K562 (cell line): Measurements from ENCODE around the gene ADORA1. TPM values are rescaled to one million over a fixed set of nuclear protein-coding genes. Genes with fewer than 3 reads are reported as not detected.

Experiments used
- ATAC-seq: fragments of 200-7000 bp; cut with Tn5 transposase; 3 replicates; pipeline ENCODE4 v1.9.1; 2020; ENCODE audit warnings: moderate library complexity
- BruUV-seq: library from RNA; stranded (reverse); fragments of 400-500 nt; replicated peaks from 2 replicates; lab custom pipeline; 2021; lab: Mats Ljungman, UMichigan
- CTCF ChIA-PET: fragments of 300-600 bp; formaldehyde crosslinking; extraction: SDS; loops from one replicate; lab custom pipeline; 2021; ENCODE audit warnings: low intra/inter-chr PET ratio; lab: Yijun Ruan, JAX
- POLR2A ChIA-PET: fragments of 300-600, 350-650 bp; sonication (Branson Sonifier 250); formaldehyde crosslinking; extraction: SDS; loops from one replicate; lab custom pipeline; 2021; ENCODE audit warnings: antibody characterized with exemption, inconsistent platforms; lab: Yijun Ruan, JAX
- DNase-seq, 4 experiments: peaks; one replicate each; pipeline versions ENCODE4 v3.0.0 to v3.0.0-alpha.2; 2011 to 2018; ENCODE audit warnings: low spot score in 3 of 4, mixed read lengths in 3 of 4; ENCODE audit errors: extremely low read depth in 1 of 4
- FAIRE-seq: peaks from 2 replicates; lab custom pipeline; 2011; peaks lifted over from hg19 to GRCh38; lab: Jason Lieb, UNC
- H2AFZ ChIP-seq: 2 replicates; pipeline ENCODE4 v1.6.0; 2011; ENCODE audit warnings: low read depth, low read length, control low read depth, inconsistent platforms
- H3K27ac ChIP-seq: fragments of 200-600 bp; 3 replicates; pipeline ENCODE4 v1.8.0; 2011; ENCODE audit warnings: low read depth, mild to moderate bottlenecking, control low read depth, inconsistent platforms, low read length, moderate library complexity, mixed read lengths; ENCODE audit errors: extremely low read depth
- H3K27me3 ChIP-seq, 2 experiments: fragments of 300-600 bp in 1 of 2; 2 replicates in 1 of 2; 3 replicates in 1 of 2; pipeline versions ENCODE4 v1.6.0 to v1.8.0; 2011; ENCODE audit warnings: inconsistent platforms in 2 of 2, low read length in 2 of 2, mild to moderate bottlenecking in 1 of 2, mixed read lengths in 1 of 2, moderate library complexity in 1 of 2; ENCODE audit not compliant: control insufficient read depth in 2 of 2, insufficient read depth in 2 of 2
- H3K36me3 ChIP-seq: fragments of 300-600 bp; 3 replicates; pipeline ENCODE4 v1.8.0; 2011; ENCODE audit warnings: mild to moderate bottlenecking, low read length, inconsistent platforms; ENCODE audit not compliant: control insufficient read depth, insufficient read depth
- H3K4me1 ChIP-seq, 2 experiments: fragments of 200-600 bp in 1 of 2; replicated peaks in 1 of 2; 2 replicates in 1 of 2; 3 replicates in 1 of 2; pipeline versions ENCODE4 v1.5.1 to v1.8.0; 2011; ENCODE audit warnings: inconsistent platforms in 2 of 2, low read length in 2 of 2, mild to moderate bottlenecking in 1 of 2, mixed read lengths in 1 of 2, moderate library complexity in 1 of 2; ENCODE audit not compliant: control insufficient read depth in 2 of 2, insufficient read depth in 2 of 2
- H3K4me2 ChIP-seq: 2 replicates; pipeline ENCODE4 v1.6.1; 2011; ENCODE audit warnings: low read length, control low read depth, inconsistent platforms, mixed read lengths; ENCODE audit not compliant: insufficient read depth
- H3K4me3 ChIP-seq: fragments of 200-600 bp; sonication (generic), shearing (Covaris generic); 2 replicates; pipeline ENCODE4 v1.5.1; 2016; ENCODE audit warnings: control low read depth, inconsistent platforms
- H3K79me2 ChIP-seq: fragments of 200-600 bp; 3 replicates; pipeline ENCODE4 v1.8.0; 2011; ENCODE audit warnings: low read length, inconsistent platforms; ENCODE audit not compliant: control insufficient read depth, insufficient read depth
- H3K9ac ChIP-seq, 2 experiments: 2 replicates each; pipeline versions ENCODE4 v1.6.0 to v1.6.1; 2011; ENCODE audit warnings: low read depth in 2 of 2, low read length in 2 of 2, control low read depth in 1 of 2, inconsistent platforms in 1 of 2, mild to moderate bottlenecking in 1 of 2, mixed read lengths in 1 of 2; ENCODE audit not compliant: insufficient read depth in 1 of 2
- H3K9me1 ChIP-seq: one replicate; pipeline ENCODE4 v1.6.0; 2011; ENCODE audit warnings: inconsistent platforms, mild to moderate bottlenecking, low read length, moderate library complexity; ENCODE audit not compliant: control insufficient read depth, insufficient read depth
- H3K9me3 ChIP-seq: replicated peaks from 2 replicates; pipeline ENCODE4 v1.5.1; 2011; ENCODE audit warnings: low read depth, low read length, inconsistent platforms; ENCODE audit not compliant: control insufficient read depth, insufficient read depth
- H4K20me1 ChIP-seq: replicated peaks from 2 replicates; pipeline ENCODE4 v1.6.1; 2011; ENCODE audit warnings: low read length, inconsistent platforms, mixed read lengths; ENCODE audit not compliant: control insufficient read depth, insufficient read depth
- NR2F6 ChIP-seq: fragments of 450-650 bp; formaldehyde crosslinking; IDR thresholded peaks from 2 replicates; pipeline ENCODE4 v1.4.0; 2020; ENCODE audit warnings: mild to moderate bottlenecking
- WGBS: fragments of 100-300 bp; shearing (Covaris generic); methylation state at CpG from one replicate; pipeline ENCODE4 v1.1.6; 2016; ENCODE audit warnings: low coverage, mixed read lengths; ENCODE audit not compliant: insufficient coverage; ENCODE audit errors: missing lambda C conversion rate; 5-methylcytosine and 5-hydroxymethylcytosine counted together
- in situ Hi-C: fragments of 300-500 bp; cut with MboI; formaldehyde crosslinking; loops from 4 replicates; pipeline ENCODE4 v1.15.0; 2018; ENCODE audit warnings: inconsistent platforms, mixed read lengths
- intact Hi-C: fragments of 100-400 bp; cut with micrococcal nuclease; formaldehyde crosslinking; loops from 2 replicates; pipeline ENCODE4 v1.14.2; 2022
- polyA plus RNA-seq, 8 experiments: library from polyadenylated mRNA; depleted of rRNA in 4 of 8; stranded (reverse) in 5 of 8; unstranded in 3 of 8; fragments of >200 nt; fragmentation: Nextera tagmentation in 2 of 8; fragmentation: Illumina TruSeq in 1 of 8; extraction: Ambion mirVana in 2 of 8; extraction: Trizol in 1 of 8; gene quantifications; 2 replicates each; pipeline versions ENCODE4 v1.2.1 to v1.2.3, GENCODE V29; 2011 to 2014; ENCODE audit warnings: inconsistent platforms in 1 of 8, missing spikeins in 1 of 8
- total RNA-seq, 7 experiments: library from RNA; depleted of rRNA in 6 of 7; stranded (reverse); fragments of >200 nt in 6 of 7; fragmentation: Illumina TruSeq in 2 of 7; extraction: Trizol in 2 of 7; gene quantifications; 2 replicates each; pipeline versions ENCODE4 v1.2.1 to v1.2.3, GENCODE V29; 2011 to 2021; ENCODE audit warnings: low replicate concordance in 1 of 7
- TF ChIP-seq, protein P1 (sequence below), 2 experiments: fragments of 450-650 bp in 1 of 2; sonication (generic) in 1 of 2; formaldehyde crosslinking in 1 of 2; IDR thresholded peaks; 2 replicates each; pipeline versions ENCODE4 v1.7.1 to v1.9.0; 2016 to 2022; ENCODE audit warnings: inconsistent platforms in 1 of 2, mild to moderate bottlenecking in 1 of 2, missing genetic modification reagents in 1 of 2

ADORA1 gene
- total and polyA plus RNA-seq, 9 of the 15 experiments (the other 6 are each of a cell fraction or from before 2014, with no cell fraction given), result not detected

- Histone ChIP-seq H4K20me1 (peaks cover 13% of the 10 kb centered on the region), H3K9me3 (no peaks in the 10 kb centered on the region), H3K9ac (no peak overlapping the region), H3K4me1 (peaks cover 0 to 12% of the 10 kb centered on the region in 2 experiments; a peak in 3 of 5 replicates), H3K36me3 (no peaks in the 10 kb centered on the region), H3K27ac (no peak overlapping the region), H3K4me3 (no peak overlapping the region), H2AFZ (no peak overlapping the region), H3K79me2 (no peaks in the 10 kb centered on the region)
- POLR2A ChIA-PET, result interaction anchor here (0.6 to 0.8 kb wide), 2 partner anchors 28 to 31 kb away, joined by 3 read pairs; no protein-coding TSS in a partner anchor
- no peak for DNase-seq
- CTCF ChIA-PET, result no interaction called here
- in situ Hi-C loops (no loop called here), intact Hi-C loops (no loop called here)
- TF ChIP-seq NR2F6, result no peak
- TF ChIP-seq, protein P1, sequence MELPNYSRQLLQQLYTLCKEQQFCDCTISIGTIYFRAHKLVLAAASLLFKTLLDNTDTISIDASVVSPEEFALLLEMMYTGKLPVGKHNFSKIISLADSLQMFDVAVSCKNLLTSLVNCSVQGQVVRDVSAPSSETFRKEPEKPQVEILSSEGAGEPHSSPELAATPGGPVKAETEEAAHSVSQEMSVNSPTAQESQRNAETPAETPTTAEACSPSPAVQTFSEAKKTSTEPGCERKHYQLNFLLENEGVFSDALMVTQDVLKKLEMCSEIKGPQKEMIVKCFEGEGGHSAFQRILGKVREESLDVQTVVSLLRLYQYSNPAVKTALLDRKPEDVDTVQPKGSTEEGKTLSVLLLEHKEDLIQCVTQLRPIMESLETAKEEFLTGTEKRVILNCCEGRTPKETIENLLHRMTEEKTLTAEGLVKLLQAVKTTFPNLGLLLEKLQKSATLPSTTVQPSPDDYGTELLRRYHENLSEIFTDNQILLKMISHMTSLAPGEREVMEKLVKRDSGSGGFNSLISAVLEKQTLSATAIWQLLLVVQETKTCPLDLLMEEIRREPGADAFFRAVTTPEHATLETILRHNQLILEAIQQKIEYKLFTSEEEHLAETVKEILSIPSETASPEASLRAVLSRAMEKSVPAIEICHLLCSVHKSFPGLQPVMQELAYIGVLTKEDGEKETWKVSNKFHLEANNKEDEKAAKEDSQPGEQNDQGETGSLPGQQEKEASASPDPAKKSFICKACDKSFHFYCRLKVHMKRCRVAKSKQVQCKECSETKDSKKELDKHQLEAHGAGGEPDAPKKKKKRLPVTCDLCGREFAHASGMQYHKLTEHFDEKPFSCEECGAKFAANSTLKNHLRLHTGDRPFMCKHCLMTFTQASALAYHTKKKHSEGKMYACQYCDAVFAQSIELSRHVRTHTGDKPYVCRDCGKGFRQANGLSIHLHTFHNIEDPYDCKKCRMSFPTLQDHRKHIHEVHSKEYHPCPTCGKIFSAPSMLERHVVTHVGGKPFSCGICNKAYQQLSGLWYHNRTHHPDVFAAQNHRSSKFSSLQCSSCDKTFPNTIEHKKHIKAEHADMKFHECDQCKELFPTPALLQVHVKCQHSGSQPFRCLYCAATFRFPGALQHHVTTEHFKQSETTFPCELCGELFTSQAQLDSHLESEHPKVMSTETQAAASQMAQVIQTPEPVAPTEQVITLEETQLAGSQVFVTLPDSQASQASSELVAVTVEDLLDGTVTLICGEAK (IDR thresholded peaks at IDR 0.05), result 0 out of 2 replicates have a peak, but pooled peaks have one; percentile 21
- TF ChIP-seq, protein P1 (CRISPR knock-in tag; IDR thresholded peaks at IDR 0.05), result no peak
- TF ChIP-seq, all 486 proteins: peak for 1
- Histone ChIP-seq H3K27me3 (peaks cover 31 to 66% of the 10 kb centered on the region in 2 experiments; a peak in 4 of 5 replicates), H3K9me1 (no peaks in the 10 kb centered on the region), H3K4me2 (no peak overlapping the region)
- ATAC-seq (no peak), FAIRE-seq (no peak)
- WGBS, result 0% methylated on average over 3 of the region's 3 CpGs
- no TSS peak for BruUV-seq
Observed at GRCh38 chr1:203082231-203082505, 45.4 kb upstream of the ADORA1 start.
